ENCODE data around the gene LEP. TPM values are rescaled to one million over a fixed set of nuclear protein-coding genes. Genes with fewer than 3 reads are reported as not detected.

The LEP gene
- total RNA-seq, 3 donors from 2014 or later (not counting 1 experiment from before 2014, with no cell fraction given): not detected

- H3K4me1 ChIP-seq (ENCODE audit: control insufficient read depth, insufficient read depth, low read length): peaks cover 11% of the 10 kb centered on the region
These were observed 19.1 kb upstream of the LEP start for GRCh38 chr7:128221929-128222403.

GRCh38 chr7:128226132-128226980 is 14.7 kb upstream of the LEP start:
- intact Hi-C loops (cut with micrococcal nuclease): no loop called here

More at GRCh38 chr7:128221929-128222403, 19.1 kb upstream of the LEP start:
- Mint-ChIP-seq H3K36me3 (no peaks in the 10 kb centered on the region), H3K27me3 (ENCODE audit: low read depth in 2 of 2) (peaks cover 18 to 19% of the 10 kb centered on the region in 2 donors), H3K4me3 (no peak overlapping the region), H3K27ac (no peak overlapping the region), H3K9me3 (peaks cover 0 to 3% of the 10 kb centered on the region in 2 donors), H3K4me1 (peaks cover 19 to 22% of the 10 kb centered on the region in 2 donors)
- ATAC-seq (peak in 1 of 3 donors; percentile 50), DNase-seq (no peak)
- H3K36me3 ChIP-seq (ENCODE audit: control insufficient read depth, insufficient read depth, low read length): no peaks in the 10 kb centered on the region
- no peaks in the 10 kb centered on the region for H3K27me3 ChIP-seq (ENCODE audit: control insufficient read depth, insufficient read depth, low read length)
- 79% methylated on average over 3 of the region's 5 CpGs for WGBS (ENCODE audit: insufficient coverage)
- no peak overlapping the region for H3K4me3 ChIP-seq (ENCODE audit: low read length)
- no peaks in the 10 kb centered on the region for H3K9me3 ChIP-seq (ENCODE audit: control insufficient read depth, insufficient read depth, low read length)
- TF ChIP-seq CTCF (IDR thresholded peaks at IDR 0.05): no peak
- H3K27ac ChIP-seq (ENCODE audit: low read length): no peak overlapping the region
- intact Hi-C loops (cut with micrococcal nuclease): no loop called here

GRCh38 chr7:128227271-128227670 is 13.8 kb upstream of the LEP start:
- no peak for TF ChIP-seq CTCF (IDR thresholded peaks at IDR 0.05)
- no peak for ATAC-seq
- intact Hi-C loops (cut with micrococcal nuclease): no loop called here
- H3K4me3 Mint-ChIP-seq: no peak overlapping the region
- H3K27ac Mint-ChIP-seq: no peak overlapping the region
- H3K36me3 Mint-ChIP-seq: no peaks in the 10 kb centered on the region
- H3K4me1 Mint-ChIP-seq: peaks cover 15 to 16% of the 10 kb centered on the region in 2 donors
- no peaks in the 10 kb centered on the region for H3K9me3 ChIP-seq (ENCODE audit: control insufficient read depth, insufficient read depth, low read length)
- no peak overlapping the region for H3K4me3 ChIP-seq (ENCODE audit: low read length)
- H3K27ac ChIP-seq (ENCODE audit: low read length): no peak overlapping the region
- H3K36me3 ChIP-seq (ENCODE audit: control insufficient read depth, insufficient read depth, low read length): no peaks in the 10 kb centered on the region
- H3K9me3 Mint-ChIP-seq: peaks cover 0 to 3% of the 10 kb centered on the region in 2 donors
- 94% methylated on average over 3 of the region's 3 CpGs for WGBS (ENCODE audit: insufficient coverage)
- no peaks in the 10 kb centered on the region for H3K27me3 ChIP-seq (ENCODE audit: control insufficient read depth, insufficient read depth, low read length)
- H3K27me3 Mint-ChIP-seq (ENCODE audit: low read depth in 2 of 2): peaks cover 0 to 10% of the 10 kb centered on the region in 2 donors
- DNase-seq: no peak
- peaks cover 11% of the 10 kb centered on the region for H3K4me1 ChIP-seq (ENCODE audit: control insufficient read depth, insufficient read depth, low read length)

More at GRCh38 chr7:128226132-128226980, 14.7 kb upstream of the LEP start:
- DNase-seq (no peak), ATAC-seq (no peak)
- peak overlapping the region in 1 of 2 donors; percentile 14 for H3K27ac Mint-ChIP-seq
- H3K27me3 Mint-ChIP-seq (ENCODE audit: low read depth in 2 of 2): peaks cover 2 to 12% of the 10 kb centered on the region in 2 donors
- peaks cover 17 to 22% of the 10 kb centered on the region in 2 donors for H3K4me1 Mint-ChIP-seq
- TF ChIP-seq CTCF (IDR thresholded peaks at IDR 0.05): no peak
- no peaks in the 10 kb centered on the region for H3K27me3 ChIP-seq (ENCODE audit: control insufficient read depth, insufficient read depth, low read length)
- H3K9me3 ChIP-seq (ENCODE audit: control insufficient read depth, insufficient read depth, low read length): no peaks in the 10 kb centered on the region
- H3K27ac ChIP-seq (ENCODE audit: low read length): no peak overlapping the region
- H3K36me3 ChIP-seq (ENCODE audit: control insufficient read depth, insufficient read depth, low read length): no peaks in the 10 kb centered on the region
- H3K4me3 ChIP-seq (ENCODE audit: low read length): no peak overlapping the region
- 76% methylated on average over 2 of the region's 2 CpGs for WGBS (ENCODE audit: insufficient coverage)
- peaks cover 0 to 3% of the 10 kb centered on the region in 2 donors for H3K9me3 Mint-ChIP-seq
- H3K4me1 ChIP-seq (ENCODE audit: control insufficient read depth, insufficient read depth, low read length): peaks cover 11% of the 10 kb centered on the region
- H3K36me3 Mint-ChIP-seq: no peaks in the 10 kb centered on the region
- no peak overlapping the region for H3K4me3 Mint-ChIP-seq
